Activated naive CD4-positive, alpha-beta T cell treated with anti-CD3 and anti-CD28 coated beads, Interleukin-2, amount 50 U/mL, for 16 hours (primary cell): Measurements from ENCODE around the gene NARS2.

Experiments
- DNase-seq: peaks from one replicate; pipeline ENCODE4 v3.0.0-alpha.2; 2020

Gene NARS2

DNA sequence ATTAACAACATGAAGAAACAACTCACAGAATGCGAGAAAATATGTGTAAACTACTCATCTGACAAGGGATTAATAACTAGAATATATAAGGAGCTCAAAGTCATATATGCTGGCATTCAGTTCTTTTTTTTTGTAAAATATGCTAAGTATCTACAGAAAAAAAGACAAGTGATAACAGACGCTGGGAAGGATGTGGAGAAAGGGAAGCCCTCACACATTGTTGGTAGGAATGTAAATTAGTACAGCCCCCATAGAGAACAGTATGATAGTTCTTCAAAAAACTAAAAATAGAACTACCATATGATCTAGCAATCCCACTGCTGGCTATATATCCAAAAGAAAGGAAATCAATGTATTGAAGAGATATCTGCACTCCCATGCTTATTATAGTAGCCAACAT, 170.9 kb downstream of the NARS2 start:
- DNase-seq = no peak

DNA sequence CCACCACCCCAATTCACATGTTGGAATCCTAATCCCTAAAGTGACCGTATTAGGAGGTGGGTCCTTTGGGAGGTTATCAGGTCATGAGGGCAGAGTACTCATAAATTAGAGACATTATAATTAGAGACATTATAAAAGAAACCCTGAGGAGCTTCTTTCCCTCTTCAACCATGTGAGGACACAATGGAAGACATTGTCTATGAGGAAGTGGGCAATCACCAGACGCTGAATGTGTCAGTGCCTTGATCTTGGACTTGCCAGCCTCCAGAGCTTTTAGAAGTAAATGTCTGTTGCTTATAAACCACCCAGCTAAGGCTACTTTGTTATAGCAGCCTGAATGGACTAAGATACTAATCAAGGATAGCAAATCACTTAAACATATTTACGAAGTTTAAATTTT, 171.8 kb downstream of the NARS2 start:
- no peak for DNase-seq

DNA sequence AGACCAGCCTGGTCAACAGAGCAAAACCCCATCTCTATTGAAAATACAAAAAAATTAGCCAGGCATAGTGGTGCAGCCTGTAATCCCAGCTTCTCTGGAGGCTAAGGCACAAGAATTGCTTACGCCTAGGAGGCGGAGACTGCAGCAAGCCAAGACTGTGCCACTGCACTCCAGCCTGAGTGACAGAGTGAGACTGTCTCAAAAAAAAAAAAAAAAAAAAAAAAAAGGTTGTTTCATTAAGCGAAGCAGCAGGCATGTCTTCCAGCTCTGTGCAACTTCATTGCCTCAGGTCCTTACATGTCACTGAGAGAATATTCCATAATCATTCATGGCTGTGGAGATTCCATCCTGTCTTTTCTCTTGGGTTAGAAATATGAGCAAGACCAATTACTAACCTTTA, 174.0 kb downstream of the NARS2 start:
- no peak for DNase-seq

DNA sequence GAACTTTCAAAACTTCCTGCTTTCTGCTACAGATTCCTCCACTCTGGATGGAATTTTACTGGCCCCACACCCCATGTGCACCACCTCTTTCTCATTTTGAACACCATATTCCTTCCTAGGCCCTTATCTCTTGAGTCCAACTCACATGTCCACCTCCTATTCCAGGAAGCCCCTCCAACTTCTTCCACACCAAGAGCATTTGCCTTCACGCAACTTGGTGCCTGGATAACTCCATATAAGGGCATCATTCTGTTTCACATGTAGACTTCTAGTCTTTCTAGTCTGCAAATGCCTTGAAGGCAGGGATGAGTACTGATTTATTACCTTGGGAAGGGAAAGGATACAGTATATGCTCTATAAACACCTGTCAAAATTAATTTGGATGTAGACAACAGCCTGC, 174.5 kb downstream of the NARS2 start:
- no peak for DNase-seq

DNA sequence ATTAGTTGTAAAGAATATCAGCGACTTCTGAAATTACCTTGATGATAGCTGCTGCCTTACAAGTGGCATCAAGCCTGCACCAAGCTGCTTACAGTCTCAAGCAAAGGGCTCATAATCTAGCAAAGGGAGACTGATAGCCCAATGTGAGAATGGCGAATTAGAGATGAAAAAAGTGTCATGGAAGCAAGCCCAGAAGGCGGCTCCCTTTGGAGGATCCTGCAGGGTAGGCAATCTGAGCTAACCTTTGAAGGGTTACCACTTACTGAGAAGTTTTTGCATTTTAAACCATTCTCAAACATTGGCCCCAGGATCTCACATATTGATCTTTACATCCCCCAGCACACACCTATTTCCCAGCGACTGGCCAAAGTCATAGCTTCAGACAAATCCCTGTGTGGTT, 175.5 kb downstream of the NARS2 start:
- DNase-seq = no peak

DNA sequence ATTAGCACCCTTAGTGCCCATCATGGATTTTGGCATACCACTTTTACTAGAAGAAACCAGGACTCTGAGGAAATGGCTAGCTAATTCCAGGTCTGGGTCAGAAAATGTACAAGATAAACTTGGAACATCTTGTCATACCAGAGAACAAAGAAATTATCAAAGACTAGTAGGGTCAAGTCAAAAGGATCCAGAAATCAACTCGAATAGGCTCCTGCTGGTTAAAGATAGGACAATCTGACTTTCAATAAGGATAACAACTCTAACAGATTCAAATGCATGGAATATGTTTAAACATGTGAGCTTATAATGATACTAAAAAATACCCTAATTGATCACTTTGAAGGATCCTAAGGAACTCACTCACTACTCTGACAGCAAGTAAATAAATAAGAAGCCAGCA, 175.9 kb downstream of the NARS2 start:
- DNase-seq = no peak

DNA sequence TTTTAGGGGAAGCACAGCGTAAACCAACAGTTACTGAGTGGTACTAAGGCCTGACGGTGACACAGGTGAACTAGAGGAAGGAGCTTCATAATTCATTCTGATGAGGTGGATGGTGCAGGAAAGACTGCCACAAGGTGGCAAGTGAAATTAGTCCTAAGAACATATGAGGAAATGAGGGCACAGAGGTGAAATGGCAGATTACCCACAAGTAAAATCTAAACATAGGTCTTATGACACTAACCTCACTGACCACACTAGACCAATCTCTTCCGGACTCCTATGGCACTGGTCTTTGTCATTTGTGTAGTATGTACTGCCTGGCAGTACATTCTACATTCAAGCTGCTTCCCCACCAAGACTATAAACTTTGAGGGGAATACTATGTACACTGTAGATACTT, 177.3 kb downstream of the NARS2 start:
- no peak for DNase-seq

DNA sequence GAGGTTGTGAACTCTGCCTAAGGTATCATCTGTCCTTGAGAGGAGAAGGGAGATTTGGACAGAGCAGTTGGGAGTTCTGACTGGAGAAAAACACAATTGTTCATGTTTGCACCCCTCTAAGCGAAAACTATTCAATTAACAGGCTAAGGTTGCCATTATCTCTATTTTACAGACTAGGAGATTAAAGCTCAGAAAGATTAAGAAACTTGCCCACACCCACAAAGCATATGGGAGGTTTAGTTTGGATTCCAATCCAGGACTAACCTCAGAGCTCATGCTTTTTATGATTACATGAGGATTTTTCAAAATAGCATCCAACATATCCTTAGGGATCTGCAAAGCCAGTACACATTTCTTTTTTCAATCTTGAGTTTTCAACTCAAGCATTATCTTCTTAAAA, 179.1 kb downstream of the NARS2 start:
- DNase-seq = no peak

DNA sequence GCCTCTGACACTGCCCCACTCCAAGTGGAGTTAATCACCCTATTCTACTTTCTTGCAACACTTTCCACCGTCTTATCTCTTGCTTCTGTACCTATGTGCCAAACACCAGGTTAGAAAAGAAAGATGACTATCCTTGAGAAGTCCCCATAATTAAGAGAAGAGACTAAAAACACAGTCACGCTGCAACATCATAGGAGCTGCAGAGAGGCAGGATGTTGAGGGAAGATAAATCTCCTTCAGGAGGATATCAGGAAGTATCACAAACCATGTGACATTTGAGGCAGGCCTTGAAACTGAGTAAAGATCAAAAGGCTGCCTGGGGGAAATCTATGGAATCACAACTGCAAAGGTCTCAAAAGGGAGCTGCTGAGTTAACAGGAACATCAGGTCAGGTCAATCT, 181.8 kb downstream of the NARS2 start:
- no peak for DNase-seq

DNA sequence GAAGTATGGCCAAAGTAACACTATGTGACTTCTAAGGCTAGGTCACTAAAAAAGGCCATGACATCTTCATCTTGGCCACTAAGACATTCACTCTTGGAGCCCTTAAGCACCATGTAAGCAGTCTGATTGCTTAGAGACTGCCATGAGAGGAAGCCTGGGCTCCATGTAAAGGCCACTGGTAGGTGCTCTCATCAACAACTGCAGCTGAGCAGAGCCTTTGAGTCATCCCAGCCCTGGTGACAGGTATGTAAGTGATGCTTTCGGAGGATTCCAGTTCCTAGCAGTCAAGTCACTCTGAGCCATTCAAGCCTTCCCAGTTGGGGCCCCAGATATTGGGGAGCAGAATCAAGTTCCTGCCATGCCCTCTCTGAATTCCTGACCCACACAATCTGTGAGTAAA, 183.2 kb downstream of the NARS2 start:
- no peak for DNase-seq

DNA sequence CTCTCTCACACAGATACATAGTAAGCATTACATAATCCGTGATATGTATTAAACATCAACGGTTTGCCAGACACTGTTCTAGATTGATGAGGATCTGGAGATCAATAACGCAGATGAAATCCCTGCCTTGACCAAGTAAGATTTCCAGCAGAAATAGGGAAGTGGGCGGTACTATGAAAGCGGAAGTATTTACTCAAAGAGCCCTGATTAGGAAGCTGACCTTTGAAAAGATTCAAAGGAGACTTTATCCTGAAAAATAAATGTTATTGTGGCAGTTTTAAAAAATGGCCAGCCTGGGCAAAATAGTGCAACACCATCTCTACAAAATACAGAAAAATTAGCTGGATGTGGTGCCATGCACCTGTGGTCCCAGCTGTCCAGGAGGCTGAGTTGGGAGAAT, 183.9 kb downstream of the NARS2 start:
- no peak for DNase-seq

DNA sequence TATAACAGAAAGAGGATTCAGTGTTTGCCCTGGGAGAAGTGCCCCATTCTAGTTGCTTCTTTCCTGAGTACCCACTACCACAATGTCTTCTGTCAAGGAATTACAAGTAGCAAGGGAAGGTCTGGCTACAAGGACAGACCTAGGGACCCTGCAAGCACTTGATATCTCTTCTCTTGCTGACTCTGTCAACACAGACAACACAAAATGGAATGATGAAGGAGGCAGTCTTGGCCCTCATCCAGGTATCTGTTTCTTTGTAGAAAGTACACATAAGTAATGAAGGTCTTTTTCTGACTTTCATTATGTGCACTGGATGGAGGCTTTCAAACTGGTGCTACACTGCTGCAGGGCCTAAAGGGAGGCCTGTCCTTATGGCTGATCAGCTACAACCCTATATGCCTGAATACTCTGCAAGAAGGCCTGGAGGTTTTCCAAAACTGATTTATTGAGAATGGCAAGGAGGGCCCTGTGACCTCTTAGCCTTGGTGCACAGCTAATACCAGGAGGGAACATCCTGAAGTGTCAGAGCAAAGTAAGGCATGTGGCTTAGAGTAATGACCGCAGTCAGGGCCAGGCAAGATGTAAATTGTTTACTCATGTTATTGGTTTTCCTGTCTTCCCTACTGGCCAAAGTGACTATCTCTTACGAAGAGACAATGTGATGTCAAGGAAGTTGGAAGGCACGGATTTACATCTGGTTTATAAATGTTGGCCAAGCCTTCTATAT, 188.3 kb downstream of the NARS2 start:
- no peak for DNase-seq
